Mesodermal cell (in vitro differentiated cells): ENCODE measurements around the gene ASB18.

Source experiments
- H3K27ac ChIP-seq: 2 replicates; pipeline ENCODE4 v1.7.0; 2013; ENCODE audit warnings: mild to moderate bottlenecking, low read depth, low read length, moderate library complexity; ENCODE audit not compliant: severe bottlenecking
- H3K36me3 ChIP-seq: 2 replicates; pipeline ENCODE4 v1.7.1; 2013; ENCODE audit warnings: mild to moderate bottlenecking, low read length, moderate library complexity; ENCODE audit not compliant: control insufficient read depth, insufficient read depth
- H3K4me1 ChIP-seq: one replicate; pipeline ENCODE4 v1.7.1; 2013; ENCODE audit warnings: mild to moderate bottlenecking, low read length; ENCODE audit not compliant: insufficient read depth, control insufficient read depth, poor library complexity, severe bottlenecking
- H3K4me3 ChIP-seq: 2 replicates; pipeline ENCODE4 v1.7.0; 2013; ENCODE audit warnings: low read length, control low read depth, mild to moderate bottlenecking; ENCODE audit not compliant: insufficient read depth, poor library complexity, severe bottlenecking; ENCODE audit errors: extremely low read depth
- H3K9me3 ChIP-seq: 2 replicates; pipeline ENCODE4 v1.7.1; 2013; ENCODE audit warnings: mild to moderate bottlenecking, low read length, moderate library complexity; ENCODE audit not compliant: control insufficient read depth
- WGBS, 2 experiments: methylation state at CpG; one replicate each; pipeline ENCODE4 v1.1.5; 2013; ENCODE audit warnings: missing lambda C conversion rate in 2 of 2; ENCODE audit not compliant: insufficient coverage in 2 of 2; 5-methylcytosine and 5-hydroxymethylcytosine counted together

ASB18 gene

DNA sequence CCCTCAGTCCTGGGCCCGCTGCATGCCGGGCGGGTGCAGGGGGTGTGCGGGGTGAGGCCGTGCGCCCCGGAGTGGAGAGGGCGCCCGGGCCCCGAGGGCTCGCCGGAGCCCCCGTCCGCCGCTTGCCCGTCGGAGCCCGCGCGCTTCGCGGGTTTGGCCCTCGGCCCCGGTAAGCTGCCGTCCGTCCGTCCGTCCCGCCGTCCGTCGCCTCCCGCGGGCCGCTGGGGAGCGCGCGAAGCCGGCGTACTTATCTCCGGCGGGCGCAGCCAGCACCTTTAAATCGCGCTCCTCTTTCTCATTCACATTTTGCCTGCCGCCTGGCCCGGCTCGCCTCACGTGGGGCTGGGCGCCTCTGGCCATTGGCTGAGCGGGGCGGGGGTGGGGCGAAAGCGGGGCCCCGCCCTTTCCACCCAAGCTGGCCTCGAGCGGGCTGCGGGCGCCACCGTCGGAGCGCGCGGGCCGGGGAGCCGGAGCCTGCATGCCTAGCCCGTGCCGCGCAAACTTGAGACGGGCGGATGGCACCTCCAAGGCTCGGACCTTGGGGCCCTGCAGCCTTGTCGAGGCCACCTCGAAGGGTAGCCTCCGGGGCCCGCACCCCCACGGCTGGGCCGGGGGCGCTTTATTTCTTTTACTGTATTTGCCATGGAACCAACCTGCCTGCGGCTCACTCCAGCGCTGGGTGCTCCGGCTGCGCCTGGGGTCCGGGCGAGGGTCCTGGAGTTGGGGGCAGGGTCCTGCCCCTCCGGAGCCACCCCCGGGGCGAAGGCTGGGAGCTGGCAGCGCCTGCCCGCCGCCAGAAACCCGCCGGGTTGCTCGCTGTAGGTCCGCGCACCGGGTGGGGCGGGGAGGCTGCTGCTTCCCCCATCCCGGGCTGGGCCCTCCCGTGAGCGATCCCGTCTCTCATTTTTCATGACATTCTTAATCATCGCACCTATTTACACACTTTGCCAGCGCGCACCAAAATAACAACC lies 95.8 kb downstream of the ASB18 start, which contains the start of gene GBX2:
Gene GBX2 (minus strand): TSS at position 277 of the 971 bp plus-strand sequence. CDS start 415 bp downstream, outside the sequence.
- H3K9me3 ChIP-seq: no peaks in the 10 kb centered on the region
- H3K27ac ChIP-seq: no peak within 1 kb of the TSS
- no peaks in the 10 kb centered on the region for H3K36me3 ChIP-seq
- peaks cover 44% of the 10 kb centered on the region for H3K4me1 ChIP-seq
- WGBS, 2 experiments: 0 to 1% methylated on average over 76 to 84 of the region's 105 CpGs
- peak within 1 kb of the TSS; percentile 48 for H3K4me3 ChIP-seq

DNA sequence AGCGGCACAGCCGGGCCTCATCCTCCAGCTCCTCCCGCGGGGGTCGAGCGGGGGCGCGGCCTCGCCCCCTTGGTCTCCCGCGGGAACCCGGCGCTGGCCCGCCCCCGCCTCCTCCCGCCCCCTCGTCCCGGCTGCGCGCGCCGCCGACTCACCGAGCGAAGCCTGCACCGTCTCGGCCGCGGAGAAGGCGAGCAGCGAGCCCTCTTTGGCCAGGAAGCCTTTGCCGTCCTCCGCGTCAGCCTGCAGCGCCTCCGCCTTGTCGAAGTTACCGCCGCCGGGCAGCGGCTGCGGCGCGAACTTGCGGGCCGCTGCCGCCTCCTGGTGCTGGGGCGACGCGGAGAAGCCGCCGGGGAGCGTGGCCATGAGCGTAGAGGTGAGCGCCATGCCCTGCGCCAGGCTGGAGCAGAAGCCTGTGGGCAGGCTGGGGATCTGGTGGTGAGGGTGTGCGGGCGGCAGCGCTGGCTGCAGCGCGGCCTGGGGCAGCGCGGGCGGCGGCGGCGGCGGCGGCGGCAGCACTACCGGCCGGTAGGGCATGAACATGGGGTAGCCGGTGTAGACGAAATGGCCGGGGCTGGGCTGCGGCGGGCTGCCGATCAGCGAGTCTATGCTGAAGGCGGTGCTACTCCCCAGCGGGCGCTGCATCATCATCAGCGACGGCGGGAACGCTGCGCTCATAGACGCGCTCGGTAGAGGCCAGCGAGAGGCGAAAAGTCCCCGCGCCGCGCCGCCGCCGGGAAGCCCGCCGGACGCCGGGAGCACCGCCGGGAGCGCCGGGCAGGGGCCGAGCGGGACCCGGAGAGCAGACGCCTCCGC lies 96.7 kb downstream of the ASB18 start:
- Histone ChIP-seq H3K27ac (no peak overlapping the region), H3K4me1 (peaks cover 37% of the 10 kb centered on the region), H3K9me3 (no peaks in the 10 kb centered on the region), H3K4me3 (peak overlapping the region; percentile 48), H3K36me3 (no peaks in the 10 kb centered on the region)
- WGBS, 2 experiments: 0% methylated on average over 57 to 100 of the region's 112 CpGs

DNA sequence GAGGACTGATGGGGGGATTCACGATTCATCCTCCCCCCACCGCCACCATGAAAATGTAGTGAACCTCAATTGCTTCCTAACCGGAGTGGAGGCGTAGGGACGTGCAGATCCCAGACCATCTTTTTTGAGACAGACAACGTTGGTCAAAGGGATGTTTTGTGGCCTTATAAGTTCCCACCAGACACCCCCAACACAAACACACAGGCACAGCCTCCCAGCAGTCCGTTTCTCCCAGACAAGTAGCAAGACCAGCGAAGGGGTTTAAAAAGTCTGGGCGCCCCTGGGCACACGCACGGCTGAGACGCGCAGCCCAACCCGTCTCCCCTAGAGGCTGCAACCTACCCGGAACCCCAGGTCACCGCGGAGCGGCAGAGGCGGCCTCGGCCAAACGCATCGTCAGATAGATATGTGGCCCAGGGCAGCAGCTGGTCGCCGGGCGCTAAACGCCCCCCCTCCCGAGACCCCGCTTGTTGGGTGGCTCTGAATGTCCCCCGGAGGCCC lies 97.4 kb downstream of the ASB18 start:
- H3K27ac ChIP-seq: no peak overlapping the region
- WGBS, 2 experiments: 1 to 2% methylated on average over 22 to 23 of the region's 29 CpGs
- no peaks in the 10 kb centered on the region for H3K36me3 ChIP-seq

DNA sequence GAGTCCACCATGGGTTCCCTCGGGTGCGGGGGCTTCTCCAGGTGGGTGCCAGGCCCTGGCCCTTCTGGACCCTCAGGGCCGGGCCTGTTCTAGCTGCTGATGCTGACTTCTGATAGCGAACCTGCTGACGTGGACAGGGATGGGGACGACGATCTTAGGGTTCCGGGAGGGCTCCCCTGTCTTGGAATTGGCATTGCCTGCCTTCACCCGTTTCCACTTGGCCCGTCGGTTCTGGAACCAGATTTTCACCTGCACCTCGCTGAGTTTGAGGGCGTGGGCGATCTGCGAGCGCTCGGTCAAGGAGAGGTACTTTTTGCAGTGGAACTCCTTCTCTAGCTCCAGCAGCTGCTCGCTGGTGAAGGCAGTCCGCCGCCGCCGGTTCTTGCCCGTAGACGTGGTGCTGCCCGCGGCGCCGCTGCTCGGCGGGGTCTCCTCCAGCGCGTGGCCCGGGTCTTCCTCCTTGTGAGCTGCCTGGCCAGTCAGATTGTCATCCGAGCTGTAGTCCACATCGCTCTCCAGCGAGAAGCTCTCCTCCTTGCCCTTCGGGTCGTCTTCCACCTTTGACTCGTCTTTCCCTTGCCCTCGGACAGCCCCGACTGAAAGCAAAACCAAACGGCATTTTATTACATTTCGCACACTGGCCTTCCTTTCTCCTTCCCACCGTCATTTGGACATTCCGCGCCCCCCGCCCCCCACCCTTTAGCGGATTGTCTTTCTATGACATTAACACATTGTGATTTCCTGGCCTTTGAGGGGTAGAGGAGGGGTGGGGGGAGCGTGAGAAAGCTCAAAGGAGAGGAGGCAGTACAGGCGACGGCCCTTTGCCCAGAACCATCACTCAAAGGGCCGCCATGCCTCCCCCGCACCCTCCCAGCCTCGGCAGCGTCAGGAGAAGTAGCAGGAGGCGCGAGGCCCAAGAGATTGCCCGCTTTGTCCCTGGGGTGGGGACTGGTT lies 98.1 kb downstream of the ASB18 start:
- Histone ChIP-seq H3K9me3 (no peaks in the 10 kb centered on the region), H3K4me3 (peak overlapping the region; percentile 48), H3K27ac (no peak overlapping the region), H3K4me1 (peaks cover 24% of the 10 kb centered on the region), H3K36me3 (no peaks in the 10 kb centered on the region)
- 22% methylated on average over 39 to 46 of the region's 58 CpGs for WGBS, 2 experiments

More for the DNA sequence above, 97.4 kb downstream of the ASB18 start:
- Histone ChIP-seq H3K4me1 (peaks cover 31% of the 10 kb centered on the region), H3K4me3 (peak overlapping the region; percentile 48), H3K9me3 (no peaks in the 10 kb centered on the region)

DNA sequence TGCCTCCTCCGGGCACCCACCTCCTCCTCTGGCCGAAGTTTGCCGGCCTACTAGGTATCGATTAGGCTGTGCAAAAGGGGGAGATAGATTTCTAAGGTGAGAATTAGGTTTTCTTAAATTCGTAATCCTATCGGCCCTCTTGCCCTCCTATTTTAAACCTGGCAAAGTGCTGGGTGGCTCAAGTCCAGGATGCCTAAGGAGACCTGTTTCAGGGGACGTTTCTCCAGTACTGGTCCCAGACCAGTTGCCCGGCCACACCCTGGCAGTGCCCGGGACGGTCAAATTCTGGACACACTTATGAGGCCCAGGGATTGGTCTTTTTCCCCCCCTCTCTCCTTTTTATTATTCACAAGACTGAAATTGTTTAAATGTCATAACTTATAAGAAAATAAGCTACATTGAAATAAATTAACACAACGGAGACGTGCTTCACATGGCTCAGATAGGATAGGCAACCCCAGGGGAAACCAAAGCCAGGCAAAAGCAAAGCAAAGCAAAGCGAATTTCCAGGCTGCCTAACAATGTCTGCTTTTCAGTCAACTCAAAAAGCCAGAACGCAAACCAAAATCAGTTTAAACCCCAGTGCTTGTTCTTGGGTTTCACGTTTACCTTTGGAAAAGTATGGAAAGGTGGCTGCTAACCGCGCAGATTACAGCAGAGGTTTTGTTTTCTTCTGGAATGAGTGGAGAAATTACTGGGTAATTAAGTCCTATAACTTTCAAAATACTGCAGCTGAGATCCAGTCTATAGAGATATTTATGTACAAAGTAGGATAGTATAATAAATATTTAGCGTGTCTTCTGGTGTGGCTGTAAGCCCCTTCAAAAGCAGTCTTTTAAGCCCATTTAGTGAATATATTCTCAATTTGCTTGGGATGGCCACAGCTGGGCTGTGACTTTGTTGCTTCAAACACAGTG lies 99.0 kb downstream of the ASB18 start:
- 47 to 58% methylated on average over 8 to 9 of the region's 18 CpGs for WGBS, 2 experiments
- Histone ChIP-seq H3K4me3 (peak overlapping the region; percentile 39), H3K9me3 (no peaks in the 10 kb centered on the region), H3K4me1 (peaks cover 21% of the 10 kb centered on the region), H3K36me3 (no peaks in the 10 kb centered on the region), H3K27ac (no peak overlapping the region)

DNA sequence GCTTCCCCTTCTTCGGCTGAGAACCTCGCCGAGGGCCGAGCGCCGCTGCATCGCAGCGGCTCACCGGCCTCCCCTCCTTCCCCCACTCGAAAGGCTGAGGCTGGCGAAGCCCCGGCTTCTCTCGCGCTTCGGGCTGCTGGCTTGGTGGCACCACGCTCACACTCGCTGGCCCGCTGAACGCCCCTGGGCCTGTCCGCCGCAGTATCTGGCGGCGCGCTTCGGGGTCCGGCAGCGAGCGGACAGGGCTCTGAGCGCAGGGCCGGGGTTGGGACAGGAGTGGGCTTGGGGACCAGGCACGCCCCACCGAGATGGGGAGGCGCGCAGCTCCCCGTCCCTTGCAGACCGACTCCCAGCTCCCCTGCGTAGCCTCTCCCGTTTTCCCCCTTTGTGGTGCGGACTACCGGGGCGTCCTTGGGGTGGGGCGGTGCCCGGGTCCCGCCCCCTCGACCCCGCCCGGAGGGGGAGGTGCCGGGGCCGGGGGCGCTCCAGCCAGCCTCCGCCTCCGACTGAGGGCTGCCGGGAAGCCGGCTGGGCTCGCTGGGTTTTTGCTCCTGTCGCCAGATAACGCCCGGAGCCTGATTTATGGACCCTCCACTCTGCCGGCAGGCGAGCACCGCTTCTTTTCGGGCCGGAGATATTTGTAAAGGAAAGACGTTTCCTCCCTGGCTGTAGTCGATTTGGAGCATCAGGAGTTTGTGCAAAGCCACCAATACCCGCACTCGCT lies 99.8 kb downstream of the ASB18 start:
- H3K9me3 ChIP-seq: no peaks in the 10 kb centered on the region
- peaks cover 21% of the 10 kb centered on the region for H3K4me1 ChIP-seq
- no peaks in the 10 kb centered on the region for H3K36me3 ChIP-seq
- WGBS, 2 experiments: 29 to 38% methylated on average over 33 to 61 of the region's 67 CpGs
- H3K4me3 ChIP-seq: peak overlapping the region; percentile 39
- H3K27ac ChIP-seq: no peak overlapping the region

DNA sequence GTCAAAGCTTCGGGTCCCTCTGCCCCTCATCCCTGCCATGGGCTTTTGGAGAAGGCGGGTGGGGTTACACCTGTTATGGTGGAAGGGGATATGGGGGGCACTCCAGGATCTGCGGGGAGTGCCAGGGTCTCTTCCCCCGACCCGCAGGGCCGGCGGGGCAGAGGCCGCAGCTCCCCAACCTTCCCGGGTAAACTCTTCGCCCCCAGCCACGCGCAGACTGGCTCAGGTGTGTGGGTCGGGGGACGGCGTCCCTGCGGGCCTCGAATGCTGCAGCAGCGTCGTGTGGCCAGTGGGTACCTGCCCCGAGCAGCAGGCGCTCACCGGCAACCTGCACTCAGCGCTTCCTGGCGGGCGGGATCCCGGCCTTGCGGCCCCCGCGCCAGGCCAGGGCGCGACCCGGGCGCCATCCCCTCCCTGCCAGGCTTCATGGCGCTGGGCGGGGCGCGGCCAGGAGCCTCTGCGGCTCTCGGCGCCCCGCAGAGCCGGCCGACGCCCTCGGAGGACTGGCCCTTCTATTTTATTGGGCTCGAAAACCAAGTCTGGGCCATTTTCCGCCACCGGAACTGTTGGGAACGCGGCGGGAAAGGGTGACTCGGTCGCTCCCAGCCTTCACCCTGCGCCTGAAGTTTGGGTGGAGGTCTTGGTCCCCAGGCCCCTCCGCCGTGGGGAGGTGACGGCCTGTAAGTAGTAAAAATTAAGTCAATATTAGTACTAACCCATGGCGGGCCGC lies 100.6 kb downstream of the ASB18 start:
- Histone ChIP-seq H3K4me3 (peak overlapping the region; percentile 39), H3K4me1 (peaks cover 21% of the 10 kb centered on the region), H3K9me3 (no peaks in the 10 kb centered on the region), H3K36me3 (no peaks in the 10 kb centered on the region), H3K27ac (no peak overlapping the region)
- WGBS, 2 experiments: 36 to 55% methylated on average over 49 to 51 of the region's 59 CpGs

DNA sequence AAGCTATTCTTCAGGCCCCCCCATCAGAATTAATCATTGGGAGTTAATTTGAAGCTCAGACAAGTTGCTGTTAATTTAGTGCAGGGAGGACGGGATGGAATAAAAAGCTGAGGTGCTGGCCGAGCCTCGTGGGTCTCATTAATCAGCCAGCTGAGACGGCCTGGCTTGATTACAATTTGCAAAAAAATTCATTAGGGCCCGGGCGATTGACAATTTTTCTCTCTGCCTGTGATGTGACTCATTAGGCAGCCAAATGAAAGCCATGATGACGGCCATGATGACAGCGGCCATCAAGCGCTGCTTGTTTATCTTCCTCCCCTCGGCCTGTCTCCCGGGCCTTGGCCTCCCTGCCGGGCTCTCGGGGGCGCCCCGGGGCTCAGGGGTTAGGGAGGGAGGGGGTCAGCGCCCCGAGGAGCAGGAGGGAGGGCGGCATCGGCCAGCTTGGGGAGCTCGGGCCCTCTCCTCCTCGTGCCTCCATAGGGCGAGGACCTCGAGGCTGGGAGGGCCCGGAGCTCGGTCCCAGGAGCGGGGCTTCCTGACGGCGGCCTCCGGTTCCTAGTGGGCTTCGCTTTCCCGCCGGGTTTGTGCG lies 101.2 kb downstream of the ASB18 start:
- 47 to 59% methylated on average over 24 to 27 of the region's 33 CpGs for WGBS, 2 experiments
- Histone ChIP-seq H3K9me3 (no peaks in the 10 kb centered on the region), H3K4me3 (no peak overlapping the region), H3K4me1 (peaks cover 21% of the 10 kb centered on the region), H3K36me3 (no peaks in the 10 kb centered on the region), H3K27ac (no peak overlapping the region)
